HAP-1 (cell line): ENCODE measurements around the gene MB21D2.
A peak's percentile ranks its signal among the peaks of the same experiment; 100 is the strongest.

Experiments
- DNase-seq, 2 experiments: peaks; one replicate each; pipeline ENCODE4 v3.0.0-alpha.2; 2016 to 2020; ENCODE audit warnings: low spot score in 2 of 2
- H3K27me3 ChIP-seq: fragments of 250-450 bp; sonication (Bioruptor Pico); 2 replicates; pipeline ENCODE4 v1.5.1; 2020; ENCODE audit warnings: low read depth, mild to moderate bottlenecking, moderate library complexity
- H3K36me3 ChIP-seq: fragments of 250-450 bp; sonication (Bioruptor Pico); replicated peaks from 2 replicates; pipeline ENCODE4 v1.5.1; 2020; ENCODE audit warnings: mild to moderate bottlenecking
- H3K4me1 ChIP-seq: fragments of 250-450 bp; sonication (Bioruptor Pico); 2 replicates; pipeline ENCODE4 v1.5.1; 2020; ENCODE audit warnings: mild to moderate bottlenecking
- H3K4me3 ChIP-seq: fragments of 250-450 bp; sonication (Bioruptor Pico); 2 replicates; pipeline ENCODE4 v1.5.1; 2020; ENCODE audit warnings: mild to moderate bottlenecking, moderate library complexity
- H3K9me3 ChIP-seq: fragments of 250-450 bp; sonication (Bioruptor Pico); 2 replicates; pipeline ENCODE4 v1.5.1; 2020; ENCODE audit warnings: mild to moderate bottlenecking, moderate library complexity
- in situ Hi-C: fragments of 300-500 bp; cut with MboI; formaldehyde crosslinking; loops from 3 replicates; pipeline ENCODE4 v1.14.3; 2020; ENCODE audit warnings: low sequenced_read_pairs, inconsistent platforms, mixed read lengths

Gene MB21D2

GRCh38 chr3:192916371-192917027 lies 1.2 kb downstream of the MB21D2 start:
- no peaks in the 10 kb centered on the region for H3K36me3 ChIP-seq
- in situ Hi-C loops, result no loop called here
- peak in 1 of 2 experiments; percentile 54 for DNase-seq
- H3K4me1 ChIP-seq, result peaks cover 22% of the 10 kb centered on the region
- no peaks in the 10 kb centered on the region for H3K27me3 ChIP-seq
- H3K9me3 ChIP-seq, result no peaks in the 10 kb centered on the region
- H3K4me3 ChIP-seq, result peak overlapping the region; percentile 91

DNA sequence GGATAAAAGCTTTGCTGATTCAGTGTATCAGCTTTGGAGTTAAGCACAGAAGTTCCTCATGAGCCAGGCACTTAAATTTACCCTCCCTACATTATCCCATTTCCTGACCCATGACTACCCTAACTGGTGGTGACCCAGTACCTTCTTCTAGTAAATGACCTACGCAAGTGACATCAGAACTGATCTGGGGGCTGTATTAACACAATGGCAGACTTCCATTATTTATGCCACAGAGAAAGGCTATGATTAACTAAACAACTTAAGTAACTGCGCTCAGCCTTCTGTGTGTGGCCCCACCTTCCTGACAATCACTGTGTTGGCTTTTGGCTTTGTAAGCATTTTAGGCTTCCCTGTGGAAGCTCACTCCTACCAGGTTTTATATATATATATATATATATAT lies 1.9 kb downstream of the MB21D2 start:
- Histone ChIP-seq H3K27me3 (no peaks in the 10 kb centered on the region), H3K4me1 (peaks cover 20% of the 10 kb centered on the region), H3K36me3 (no peaks in the 10 kb centered on the region), H3K9me3 (no peaks in the 10 kb centered on the region), H3K4me3 (peak overlapping the region; percentile 91)
- DNase-seq, result peak; percentile 23 to 29
- in situ Hi-C loops, result no loop called here

- Histone ChIP-seq H3K4me1 (peaks cover 20% of the 10 kb centered on the region), H3K36me3 (no peaks in the 10 kb centered on the region), H3K27me3 (no peaks in the 10 kb centered on the region), H3K4me3 (peak overlapping the region; percentile 91), H3K9me3 (no peaks in the 10 kb centered on the region)
- in situ Hi-C loops, result no loop called here
- DNase-seq, result peak; percentile 66 to 69
Measured at GRCh38 chr3:192915304-192915703, 2.4 kb downstream of the MB21D2 start.

GRCh38 chr3:192914848-192915247 lies 2.8 kb downstream of the MB21D2 start:
- Histone ChIP-seq H3K27me3 (no peaks in the 10 kb centered on the region), H3K4me1 (peaks cover 20% of the 10 kb centered on the region), H3K36me3 (no peaks in the 10 kb centered on the region), H3K9me3 (no peaks in the 10 kb centered on the region), H3K4me3 (no peak overlapping the region)
- DNase-seq, result peak in 1 of 2 experiments; percentile 17
- in situ Hi-C loops, result no loop called here

- no peaks in the 10 kb centered on the region for H3K9me3 ChIP-seq
- no peak overlapping the region for H3K4me3 ChIP-seq
- H3K36me3 ChIP-seq, result no peaks in the 10 kb centered on the region
- in situ Hi-C loops, result no loop called here
- peaks cover 16% of the 10 kb centered on the region for H3K4me1 ChIP-seq
- no peak for DNase-seq
- H3K27me3 ChIP-seq, result no peaks in the 10 kb centered on the region
Measured at GRCh38 chr3:192913540-192913939, 4.1 kb downstream of the MB21D2 start.

GRCh38 chr3:192911293-192911692 lies 6.4 kb downstream of the MB21D2 start:
- Histone ChIP-seq H3K36me3 (no peaks in the 10 kb centered on the region), H3K9me3 (no peaks in the 10 kb centered on the region), H3K4me1 (peaks cover 15% of the 10 kb centered on the region), H3K4me3 (no peak overlapping the region), H3K27me3 (no peaks in the 10 kb centered on the region)
- in situ Hi-C loops, result no loop called here
- no peak for DNase-seq

DNA sequence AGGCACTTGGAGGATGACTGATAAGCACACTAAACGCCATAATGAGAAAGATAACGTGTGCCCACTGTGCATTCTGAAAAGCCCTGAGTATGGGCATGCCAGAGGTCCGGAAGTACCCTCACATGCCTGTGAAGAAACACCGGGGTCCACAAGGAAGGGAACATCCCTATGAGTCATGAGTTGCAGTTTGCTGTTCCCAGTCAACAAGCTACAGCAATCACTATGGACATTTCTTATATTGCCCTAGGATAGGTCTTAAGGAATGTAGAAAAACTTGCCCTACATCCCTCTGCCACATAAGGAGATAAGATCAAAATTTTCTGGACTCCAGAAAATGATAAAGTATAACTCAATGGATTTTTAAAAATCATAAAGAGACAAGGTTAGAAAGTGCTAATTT lies 9.9 kb downstream of the MB21D2 start:
- in situ Hi-C loops, result no loop called here
- no peak for DNase-seq
- H3K4me3 ChIP-seq, result no peak overlapping the region
- peaks cover 3% of the 10 kb centered on the region for H3K4me1 ChIP-seq
- H3K27me3 ChIP-seq, result no peaks in the 10 kb centered on the region
- peaks cover 8% of the 10 kb centered on the region; the same call in 1 of the 2 replicates for H3K36me3 ChIP-seq
- peaks cover 7% of the 10 kb centered on the region; the same call in 1 of the 2 replicates for H3K9me3 ChIP-seq

GRCh38 chr3:192906940-192907339 lies 10.7 kb downstream of the MB21D2 start:
- in situ Hi-C loops, result no loop called here
- Histone ChIP-seq H3K36me3 (peaks cover 8% of the 10 kb centered on the region; the same call in 1 of the 2 replicates), H3K4me3 (no peak overlapping the region), H3K9me3 (peaks cover 7% of the 10 kb centered on the region; the same call in 1 of the 2 replicates), H3K4me1 (peaks cover 3% of the 10 kb centered on the region), H3K27me3 (no peaks in the 10 kb centered on the region)
- DNase-seq, result no peak

- Histone ChIP-seq H3K36me3 (peaks cover 8% of the 10 kb centered on the region; the same call in 1 of the 2 replicates), H3K4me3 (no peak overlapping the region), H3K9me3 (peaks cover 7% of the 10 kb centered on the region; the same call in 1 of the 2 replicates), H3K27me3 (no peaks in the 10 kb centered on the region), H3K4me1 (peaks cover 3% of the 10 kb centered on the region)
- no peak for DNase-seq
- in situ Hi-C loops, result no loop called here
Measured at GRCh38 chr3:192905980-192906678, 11.5 kb downstream of the MB21D2 start.

- in situ Hi-C loops, result no loop called here
- Histone ChIP-seq H3K9me3 (peaks cover 7% of the 10 kb centered on the region; the same call in 1 of the 2 replicates), H3K27me3 (no peaks in the 10 kb centered on the region), H3K4me3 (no peak overlapping the region), H3K36me3 (peaks cover 8% of the 10 kb centered on the region; the same call in 1 of the 2 replicates), H3K4me1 (peaks cover 3% of the 10 kb centered on the region)
- no peak for DNase-seq
Measured at GRCh38 chr3:192904632-192905289, 12.9 kb downstream of the MB21D2 start.

DNA sequence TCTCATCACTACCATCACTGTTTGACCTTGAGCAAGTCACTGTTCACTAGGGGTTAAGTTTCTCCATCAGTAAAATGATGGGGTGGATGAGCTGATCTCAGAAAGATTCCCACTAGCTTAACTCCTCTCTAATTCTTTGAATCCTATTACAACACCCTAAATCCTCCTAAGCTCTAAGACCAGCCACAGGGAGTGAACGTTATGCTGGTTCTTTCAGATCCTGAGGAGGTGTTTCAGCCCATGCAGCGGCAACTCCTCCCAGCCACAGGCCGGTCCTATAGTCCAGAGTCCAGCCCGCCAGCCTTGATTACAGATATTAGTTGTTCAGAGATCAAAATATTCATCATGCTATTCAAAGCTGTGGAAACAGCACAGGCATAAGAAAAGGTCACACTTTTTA lies 15.1 kb downstream of the MB21D2 start:
- H3K36me3 ChIP-seq, result peaks cover 8% of the 10 kb centered on the region; the same call in 1 of the 2 replicates
- in situ Hi-C loops, result no loop called here
- H3K4me3 ChIP-seq, result no peak overlapping the region
- peaks cover 3% of the 10 kb centered on the region for H3K4me1 ChIP-seq
- no peaks in the 10 kb centered on the region for H3K27me3 ChIP-seq
- peaks cover 7% of the 10 kb centered on the region; the same call in 1 of the 2 replicates for H3K9me3 ChIP-seq
- no peak for DNase-seq

- in situ Hi-C loops, result no loop called here
- no peak for DNase-seq
Measured at GRCh38 chr3:192901435-192901834, 16.2 kb downstream of the MB21D2 start.

DNA sequence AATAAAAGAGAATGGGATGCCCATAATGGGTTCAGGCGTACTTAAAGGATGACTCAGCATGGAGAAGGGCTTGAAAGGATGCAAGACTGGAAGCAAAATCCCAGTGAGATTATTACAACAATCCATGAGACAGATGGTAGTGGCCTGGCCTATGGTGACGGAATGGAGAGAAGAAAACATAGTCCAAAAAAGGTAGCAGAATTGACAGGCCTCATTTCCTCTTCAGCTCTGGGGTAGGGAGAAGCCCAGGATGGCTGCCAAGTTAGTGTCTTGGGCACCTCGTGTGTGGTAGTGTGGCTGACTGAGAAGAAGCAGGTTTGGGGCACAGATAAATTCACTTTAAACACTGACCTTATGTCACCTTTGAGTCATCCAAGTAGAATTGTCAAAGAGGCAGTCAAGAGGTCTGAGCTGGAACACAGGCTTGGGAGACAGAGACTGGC lies 18.1 kb downstream of the MB21D2 start:
- H3K4me1 ChIP-seq, result peaks cover 7% of the 10 kb centered on the region
- H3K9me3 ChIP-seq, result peaks cover 7% of the 10 kb centered on the region; the same call in 1 of the 2 replicates
- DNase-seq, result no peak
- in situ Hi-C loops, result no loop called here
- no peak overlapping the region for H3K4me3 ChIP-seq
- no peaks in the 10 kb centered on the region for H3K27me3 ChIP-seq
- H3K36me3 ChIP-seq, result peaks cover 8% of the 10 kb centered on the region; the same call in 1 of the 2 replicates

More at GRCh38 chr3:192901435-192901834, 16.2 kb downstream of the MB21D2 start:
- peaks cover 8% of the 10 kb centered on the region; the same call in 1 of the 2 replicates for H3K36me3 ChIP-seq
- H3K9me3 ChIP-seq, result peaks cover 7% of the 10 kb centered on the region; the same call in 1 of the 2 replicates
- no peaks in the 10 kb centered on the region for H3K4me1 ChIP-seq
- no peak overlapping the region for H3K4me3 ChIP-seq
- no peaks in the 10 kb centered on the region for H3K27me3 ChIP-seq
